ENCODE results near the gene SPARC.

- no peak for TF ChIP-seq EZH2 (optimal IDR thresholded peaks at IDR 0.05; ENCODE audit: low read depth, low read length)
- TF ChIP-seq CTCF (IDR thresholded peaks at IDR 0.05; ENCODE audit: low read length), result no peak
- no peak for TF ChIP-seq EZH2phosphoT487 (IDR thresholded peaks at IDR 0.05; ENCODE audit: low read length)
Measured at GRCh38 chr5:151678713-151679112, 8.0 kb downstream of the SPARC start.
